ENCODE results near the gene ATP1A3.

GRCh38 chr19:42018503-42019193, 24.6 kb upstream of the ATP1A3 start:
- TF ChIP-seq CTCF (IDR thresholded peaks at IDR 0.05; ENCODE audit: low read length) (no peak), EZH2phosphoT487 (IDR thresholded peaks at IDR 0.05; ENCODE audit: low read length) (no peak)
